ENCODE measurements around the gene RREB1.

DNA sequence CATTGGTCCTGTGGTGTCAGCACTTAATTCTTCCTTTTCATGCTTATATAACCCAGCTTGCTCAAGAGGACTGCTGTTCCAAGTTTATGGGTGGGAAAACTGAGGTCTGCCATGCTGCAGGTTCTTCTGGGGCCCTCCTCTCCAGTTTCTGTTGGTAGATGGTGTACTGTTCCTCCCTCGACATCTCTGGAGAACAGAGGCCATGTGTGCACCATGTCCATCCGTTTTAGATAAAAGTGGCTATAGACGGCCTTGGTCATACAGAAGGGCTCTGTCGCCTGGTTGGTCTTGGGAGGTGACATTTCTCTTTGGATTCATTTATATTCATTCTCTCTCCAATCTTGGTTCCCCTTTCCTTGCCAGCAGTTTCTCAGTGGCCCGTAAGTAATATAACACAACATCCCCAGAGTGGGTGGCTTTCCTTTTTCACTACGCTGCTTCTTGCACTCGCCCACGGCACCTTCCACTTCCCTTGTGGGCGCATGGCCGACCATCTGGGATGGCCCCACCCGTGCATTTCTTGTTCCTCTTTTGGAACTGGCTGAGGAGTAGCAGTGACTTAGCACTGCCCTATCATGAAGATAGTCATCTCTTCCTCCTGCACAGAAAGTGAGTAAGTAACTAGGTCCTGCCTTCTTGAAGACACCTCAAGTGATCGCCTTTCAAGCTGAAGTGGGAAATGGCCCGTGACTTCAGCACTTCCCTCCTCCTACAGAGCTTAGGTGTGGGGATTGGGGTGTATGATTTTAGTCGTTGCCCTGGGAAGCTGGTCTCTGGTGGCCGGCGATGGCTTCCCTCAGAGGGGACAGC is 94.2 kb downstream of the RREB1 start:
- TF ChIP-seq, protein P1, sequence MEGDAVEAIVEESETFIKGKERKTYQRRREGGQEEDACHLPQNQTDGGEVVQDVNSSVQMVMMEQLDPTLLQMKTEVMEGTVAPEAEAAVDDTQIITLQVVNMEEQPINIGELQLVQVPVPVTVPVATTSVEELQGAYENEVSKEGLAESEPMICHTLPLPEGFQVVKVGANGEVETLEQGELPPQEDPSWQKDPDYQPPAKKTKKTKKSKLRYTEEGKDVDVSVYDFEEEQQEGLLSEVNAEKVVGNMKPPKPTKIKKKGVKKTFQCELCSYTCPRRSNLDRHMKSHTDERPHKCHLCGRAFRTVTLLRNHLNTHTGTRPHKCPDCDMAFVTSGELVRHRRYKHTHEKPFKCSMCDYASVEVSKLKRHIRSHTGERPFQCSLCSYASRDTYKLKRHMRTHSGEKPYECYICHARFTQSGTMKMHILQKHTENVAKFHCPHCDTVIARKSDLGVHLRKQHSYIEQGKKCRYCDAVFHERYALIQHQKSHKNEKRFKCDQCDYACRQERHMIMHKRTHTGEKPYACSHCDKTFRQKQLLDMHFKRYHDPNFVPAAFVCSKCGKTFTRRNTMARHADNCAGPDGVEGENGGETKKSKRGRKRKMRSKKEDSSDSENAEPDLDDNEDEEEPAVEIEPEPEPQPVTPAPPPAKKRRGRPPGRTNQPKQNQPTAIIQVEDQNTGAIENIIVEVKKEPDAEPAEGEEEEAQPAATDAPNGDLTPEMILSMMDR (tag by site-specific recombination; IDR thresholded peaks at IDR 0.05), result no peak
- TF ChIP-seq, protein P2, sequence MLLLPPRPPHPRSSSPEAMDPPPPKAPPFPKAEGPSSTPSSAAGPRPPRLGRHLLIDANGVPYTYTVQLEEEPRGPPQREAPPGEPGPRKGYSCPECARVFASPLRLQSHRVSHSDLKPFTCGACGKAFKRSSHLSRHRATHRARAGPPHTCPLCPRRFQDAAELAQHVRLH (tag by site-specific recombination; IDR thresholded peaks at IDR 0.05), result no peak
- TF ChIP-seq, protein P3, sequence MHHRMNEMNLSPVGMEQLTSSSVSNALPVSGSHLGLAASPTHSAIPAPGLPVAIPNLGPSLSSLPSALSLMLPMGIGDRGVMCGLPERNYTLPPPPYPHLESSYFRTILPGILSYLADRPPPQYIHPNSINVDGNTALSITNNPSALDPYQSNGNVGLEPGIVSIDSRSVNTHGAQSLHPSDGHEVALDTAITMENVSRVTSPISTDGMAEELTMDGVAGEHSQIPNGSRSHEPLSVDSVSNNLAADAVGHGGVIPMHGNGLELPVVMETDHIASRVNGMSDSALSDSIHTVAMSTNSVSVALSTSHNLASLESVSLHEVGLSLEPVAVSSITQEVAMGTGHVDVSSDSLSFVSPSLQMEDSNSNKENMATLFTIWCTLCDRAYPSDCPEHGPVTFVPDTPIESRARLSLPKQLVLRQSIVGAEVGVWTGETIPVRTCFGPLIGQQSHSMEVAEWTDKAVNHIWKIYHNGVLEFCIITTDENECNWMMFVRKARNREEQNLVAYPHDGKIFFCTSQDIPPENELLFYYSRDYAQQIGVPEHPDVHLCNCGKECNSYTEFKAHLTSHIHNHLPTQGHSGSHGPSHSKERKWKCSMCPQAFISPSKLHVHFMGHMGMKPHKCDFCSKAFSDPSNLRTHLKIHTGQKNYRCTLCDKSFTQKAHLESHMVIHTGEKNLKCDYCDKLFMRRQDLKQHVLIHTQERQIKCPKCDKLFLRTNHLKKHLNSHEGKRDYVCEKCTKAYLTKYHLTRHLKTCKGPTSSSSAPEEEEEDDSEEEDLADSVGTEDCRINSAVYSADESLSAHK (tag by site-specific recombination; IDR thresholded peaks at IDR 0.05), result no peak
- TF ChIP-seq, protein P4, sequence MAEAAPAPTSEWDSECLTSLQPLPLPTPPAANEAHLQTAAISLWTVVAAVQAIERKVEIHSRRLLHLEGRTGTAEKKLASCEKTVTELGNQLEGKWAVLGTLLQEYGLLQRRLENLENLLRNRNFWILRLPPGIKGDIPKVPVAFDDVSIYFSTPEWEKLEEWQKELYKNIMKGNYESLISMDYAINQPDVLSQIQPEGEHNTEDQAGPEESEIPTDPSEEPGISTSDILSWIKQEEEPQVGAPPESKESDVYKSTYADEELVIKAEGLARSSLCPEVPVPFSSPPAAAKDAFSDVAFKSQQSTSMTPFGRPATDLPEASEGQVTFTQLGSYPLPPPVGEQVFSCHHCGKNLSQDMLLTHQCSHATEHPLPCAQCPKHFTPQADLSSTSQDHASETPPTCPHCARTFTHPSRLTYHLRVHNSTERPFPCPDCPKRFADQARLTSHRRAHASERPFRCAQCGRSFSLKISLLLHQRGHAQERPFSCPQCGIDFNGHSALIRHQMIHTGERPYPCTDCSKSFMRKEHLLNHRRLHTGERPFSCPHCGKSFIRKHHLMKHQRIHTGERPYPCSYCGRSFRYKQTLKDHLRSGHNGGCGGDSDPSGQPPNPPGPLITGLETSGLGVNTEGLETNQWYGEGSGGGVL (tag by site-specific recombination; IDR thresholded peaks at IDR 0.05), result no peak
